ENCODE results near the gene A3GALT2.

The A3GALT2 gene

DNA sequence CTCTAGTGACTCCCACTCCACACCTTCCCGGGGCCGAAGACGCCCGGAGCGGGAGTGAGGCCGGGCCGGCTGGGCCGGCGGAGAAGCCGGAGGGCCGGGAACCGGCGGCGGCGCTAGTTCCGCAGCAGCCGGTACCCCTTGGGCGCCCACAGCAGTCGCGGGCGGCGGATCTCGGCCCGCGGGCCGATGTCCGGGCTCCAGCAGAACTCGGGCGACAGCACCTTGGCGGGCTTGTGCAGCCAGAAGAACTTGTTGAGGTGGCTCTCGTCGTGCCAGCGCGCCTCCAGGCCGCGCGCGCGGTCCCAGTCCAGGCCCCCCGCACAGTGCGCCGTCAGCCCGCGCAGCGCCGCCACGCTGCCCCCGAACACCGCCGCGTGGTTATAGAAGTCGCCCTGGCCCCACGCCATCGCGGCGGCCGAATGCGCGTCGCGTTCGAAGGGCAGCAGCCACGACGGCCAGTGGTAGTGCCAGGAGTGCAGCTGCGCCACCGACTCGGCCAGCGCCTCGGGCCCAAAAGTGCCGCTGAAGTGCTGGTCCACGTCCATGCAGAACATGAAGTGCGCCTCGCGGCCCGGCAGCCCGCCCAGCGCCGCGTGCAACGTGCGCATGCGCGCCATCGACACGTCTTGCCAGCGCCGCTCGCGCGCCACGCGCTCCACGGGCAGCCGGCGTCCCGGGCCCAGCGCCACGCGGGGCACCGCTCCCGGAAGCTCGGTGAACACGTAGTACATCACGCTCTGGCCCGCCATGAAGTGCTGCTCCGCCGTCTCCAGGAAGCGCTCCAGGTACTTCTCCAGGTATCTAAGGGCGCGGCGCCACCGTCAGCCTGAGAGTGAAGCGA, 14.0 kb downstream of the A3GALT2 start:
- no peak overlapping the region for H2AFZ ChIP-seq (ENCODE audit: low read length)
- no peaks in the 10 kb centered on the region for H3K79me2 ChIP-seq (ENCODE audit: insufficient read depth, low read length)
- no peak overlapping the region for H3K4me3 ChIP-seq (ENCODE audit: low read length, poor library complexity, severe bottlenecking)
- H3K9me2 ChIP-seq (replicated peaks; ENCODE audit: low read depth, low read length) = no peaks in the 10 kb centered on the region
- H3K4me1 ChIP-seq (ENCODE audit: insufficient read depth, low read length, poor library complexity, severe bottlenecking) = peaks cover 14% of the 10 kb centered on the region
- H4K20me1 ChIP-seq (ENCODE audit: insufficient read depth, low read length, poor library complexity, severe bottlenecking) = no peaks in the 10 kb centered on the region
- no peaks in the 10 kb centered on the region for H3K27me3 ChIP-seq (ENCODE audit: insufficient read depth, low read length, poor library complexity, severe bottlenecking)
- no peak overlapping the region for H3K4me2 ChIP-seq (ENCODE audit: low read depth, low read length, poor library complexity, severe bottlenecking)
- no peak overlapping the region for H3K9ac ChIP-seq (ENCODE audit: low read depth, low read length, poor library complexity, severe bottlenecking)
- no peaks in the 10 kb centered on the region; the same call in 1 of the 2 replicates for H3F3A ChIP-seq (ENCODE audit: low read depth)
- no peaks in the 10 kb centered on the region for H3K36me3 ChIP-seq (ENCODE audit: insufficient read depth, low read length)
- no peaks in the 10 kb centered on the region for H3K9me3 ChIP-seq (ENCODE audit: insufficient read depth, low read depth, low read length)
- TF ChIP-seq, protein P1, sequence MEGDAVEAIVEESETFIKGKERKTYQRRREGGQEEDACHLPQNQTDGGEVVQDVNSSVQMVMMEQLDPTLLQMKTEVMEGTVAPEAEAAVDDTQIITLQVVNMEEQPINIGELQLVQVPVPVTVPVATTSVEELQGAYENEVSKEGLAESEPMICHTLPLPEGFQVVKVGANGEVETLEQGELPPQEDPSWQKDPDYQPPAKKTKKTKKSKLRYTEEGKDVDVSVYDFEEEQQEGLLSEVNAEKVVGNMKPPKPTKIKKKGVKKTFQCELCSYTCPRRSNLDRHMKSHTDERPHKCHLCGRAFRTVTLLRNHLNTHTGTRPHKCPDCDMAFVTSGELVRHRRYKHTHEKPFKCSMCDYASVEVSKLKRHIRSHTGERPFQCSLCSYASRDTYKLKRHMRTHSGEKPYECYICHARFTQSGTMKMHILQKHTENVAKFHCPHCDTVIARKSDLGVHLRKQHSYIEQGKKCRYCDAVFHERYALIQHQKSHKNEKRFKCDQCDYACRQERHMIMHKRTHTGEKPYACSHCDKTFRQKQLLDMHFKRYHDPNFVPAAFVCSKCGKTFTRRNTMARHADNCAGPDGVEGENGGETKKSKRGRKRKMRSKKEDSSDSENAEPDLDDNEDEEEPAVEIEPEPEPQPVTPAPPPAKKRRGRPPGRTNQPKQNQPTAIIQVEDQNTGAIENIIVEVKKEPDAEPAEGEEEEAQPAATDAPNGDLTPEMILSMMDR (conservative IDR thresholded peaks at IDR 0.05; ENCODE audit: low read length) = no peak
- no peak for TF ChIP-seq EZH2phosphoT487 (IDR thresholded peaks at IDR 0.05; ENCODE audit: borderline replicate concordance)

DNA sequence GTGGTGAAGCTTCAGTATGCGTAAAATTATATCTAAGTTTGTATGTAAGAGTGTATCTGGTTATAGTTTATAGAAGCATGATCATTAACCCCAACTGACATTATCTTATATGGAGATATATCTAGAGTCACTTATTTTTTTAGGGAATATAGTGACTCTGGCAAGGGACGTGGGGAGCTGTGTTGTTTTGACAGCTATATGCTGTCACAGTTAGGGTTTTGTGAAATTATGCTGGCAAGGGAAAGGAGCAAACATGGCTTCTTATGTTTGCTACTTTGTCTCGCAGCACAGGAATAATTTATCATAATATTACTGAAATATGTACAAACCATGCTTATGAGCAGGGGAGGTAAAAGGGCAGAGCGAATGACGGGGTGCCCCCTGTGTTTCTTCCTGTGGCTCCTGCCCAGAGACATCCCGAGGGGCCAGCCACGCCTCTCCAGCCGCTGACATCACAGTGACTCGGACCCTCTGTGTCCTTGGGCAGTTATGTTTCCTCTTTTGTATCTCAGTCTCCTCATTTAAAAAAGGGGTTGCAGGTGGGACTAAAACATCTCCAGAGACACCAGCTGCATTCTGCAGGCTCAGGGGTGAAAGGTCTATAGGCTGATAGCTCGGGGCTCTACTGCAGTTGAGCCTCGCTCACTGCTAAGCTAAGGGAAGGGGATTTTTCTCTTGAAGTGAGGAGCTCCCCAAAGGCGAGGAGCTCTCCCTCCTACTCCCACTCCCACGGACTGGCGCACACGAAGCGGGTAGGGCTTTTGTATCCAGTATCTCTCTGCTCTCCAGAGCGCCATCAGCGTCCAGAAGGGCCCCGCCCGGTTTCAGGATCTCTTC, 14.9 kb downstream of the A3GALT2 start:
- H4K20me1 ChIP-seq (ENCODE audit: insufficient read depth, low read length, poor library complexity, severe bottlenecking) = no peaks in the 10 kb centered on the region
- H3K4me3 ChIP-seq (ENCODE audit: low read length, poor library complexity, severe bottlenecking) = no peak overlapping the region
- H3K79me2 ChIP-seq (ENCODE audit: insufficient read depth, low read length) = no peaks in the 10 kb centered on the region
- no peak for TF ChIP-seq EZH2phosphoT487 (IDR thresholded peaks at IDR 0.05; ENCODE audit: borderline replicate concordance)
- TF ChIP-seq, protein P1 (conservative IDR thresholded peaks at IDR 0.05; ENCODE audit: low read length) = no peak
- no peaks in the 10 kb centered on the region for H3K9me3 ChIP-seq (ENCODE audit: insufficient read depth, low read depth, low read length)
- H3K4me1 ChIP-seq (ENCODE audit: insufficient read depth, low read length, poor library complexity, severe bottlenecking) = peaks cover 15% of the 10 kb centered on the region
- H3K9me2 ChIP-seq (replicated peaks; ENCODE audit: low read depth, low read length) = no peaks in the 10 kb centered on the region
- H3K4me2 ChIP-seq (ENCODE audit: low read depth, low read length, poor library complexity, severe bottlenecking) = no peak overlapping the region
- H3F3A ChIP-seq (ENCODE audit: low read depth) = no peaks in the 10 kb centered on the region; the same call in 1 of the 2 replicates
- no peaks in the 10 kb centered on the region for H3K27me3 ChIP-seq (ENCODE audit: insufficient read depth, low read length, poor library complexity, severe bottlenecking)
- no peak overlapping the region for H3K9ac ChIP-seq (ENCODE audit: low read depth, low read length, poor library complexity, severe bottlenecking)
- H2AFZ ChIP-seq (ENCODE audit: low read length) = no peak overlapping the region
- no peaks in the 10 kb centered on the region for H3K36me3 ChIP-seq (ENCODE audit: insufficient read depth, low read length)

DNA sequence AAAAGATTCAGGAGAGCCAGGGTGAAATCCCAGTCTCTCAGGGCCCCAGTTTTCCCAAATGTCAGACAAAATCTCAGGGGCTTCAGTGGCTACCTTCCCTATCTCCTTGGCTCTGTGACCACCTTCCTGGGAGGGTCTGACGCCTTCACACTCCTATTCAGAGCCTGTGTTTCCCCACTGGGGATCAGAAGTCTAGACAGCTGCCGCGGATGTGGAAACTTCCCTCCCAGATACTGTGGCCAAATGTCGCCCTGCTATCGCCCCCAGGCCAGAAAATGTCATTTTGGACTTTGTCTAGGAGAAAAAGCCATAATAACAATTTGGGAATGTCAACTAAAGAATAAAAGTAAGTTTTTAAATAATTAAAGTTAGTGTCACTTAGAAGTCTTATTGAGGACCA, 15.9 kb downstream of the A3GALT2 start:
- Histone ChIP-seq H3K79me2 (ENCODE audit: insufficient read depth, low read length) (no peaks in the 10 kb centered on the region), H3K4me2 (ENCODE audit: low read depth, low read length, poor library complexity, severe bottlenecking) (no peak overlapping the region), H3K27me3 (ENCODE audit: insufficient read depth, low read length, poor library complexity, severe bottlenecking) (no peaks in the 10 kb centered on the region), H3F3A (ENCODE audit: low read depth) (no peaks in the 10 kb centered on the region; the same call in 1 of the 2 replicates), H4K20me1 (ENCODE audit: insufficient read depth, low read length, poor library complexity, severe bottlenecking) (no peaks in the 10 kb centered on the region), H3K9ac (ENCODE audit: low read depth, low read length, poor library complexity, severe bottlenecking) (no peak overlapping the region), H3K9me2 (replicated peaks; ENCODE audit: low read depth, low read length) (no peaks in the 10 kb centered on the region), H3K9me3 (ENCODE audit: insufficient read depth, low read depth, low read length) (no peaks in the 10 kb centered on the region), H3K4me1 (ENCODE audit: insufficient read depth, low read length, poor library complexity, severe bottlenecking) (peaks cover 15% of the 10 kb centered on the region), H3K36me3 (ENCODE audit: insufficient read depth, low read length) (peaks cover 4% of the 10 kb centered on the region; the same call in 1 of the 2 replicates), H2AFZ (ENCODE audit: low read length) (no peak overlapping the region), H3K4me3 (ENCODE audit: low read length, poor library complexity, severe bottlenecking) (no peak overlapping the region)
- no peak for TF ChIP-seq EZH2phosphoT487 (IDR thresholded peaks at IDR 0.05; ENCODE audit: borderline replicate concordance)
- TF ChIP-seq, protein P1 (conservative IDR thresholded peaks at IDR 0.05; ENCODE audit: low read length) = no peak
